Left ventricle myocardium inferior (tissue), 1 donor: ENCODE measurements around the gene ENDOD1. TPM values are rescaled to one million over a fixed set of nuclear protein-coding genes. Genes with fewer than 3 reads are reported as not detected.

ENCODE experiments used
- DNase-seq: peaks from one replicate; pipeline ENCODE4 v3.0.0-alpha.2; 2020
- H3K27ac ChIP-seq: fragments of 200-600 bp; replicated peaks from 2 replicates; pipeline ENCODE4 v1.8.0; 2021
- H3K27me3 ChIP-seq: fragments of 200-600 bp; 2 replicates; pipeline ENCODE4 v1.8.0; 2021; ENCODE audit warnings: low read depth
- H3K36me3 ChIP-seq: fragments of 200-600 bp; 2 replicates; pipeline ENCODE4 v1.8.0; 2021
- H3K4me1 ChIP-seq: fragments of 200-600 bp; 2 replicates; pipeline ENCODE4 v1.8.0; 2021
- H3K4me3 ChIP-seq: fragments of 200-600 bp; 2 replicates; pipeline ENCODE4 v1.8.0; 2021; ENCODE audit warnings: mild to moderate bottlenecking, moderate library complexity
- H3K9me3 ChIP-seq: fragments of 200-600 bp; replicated peaks from 2 replicates; pipeline ENCODE4 v1.8.0; 2021
- CTCF ChIP-seq: fragments of 200-600 bp; IDR thresholded peaks from 2 replicates; pipeline ENCODE4 v1.8.0; 2021; ENCODE audit warnings: antibody characterized with exemption, mild to moderate bottlenecking, borderline replicate concordance
- intact Hi-C: fragments of 100-400 bp; cut with micrococcal nuclease; formaldehyde crosslinking; loops from one replicate; pipeline ENCODE4 v1.11.0; 2022
- total RNA-seq: library from RNA; stranded (reverse); fragmentation: NEBNext Ultra II Directional; extraction: Animal tissue kit (Norgen Biotek cat#: 25700); gene quantifications from one replicate; pipeline ENCODE4 v1.2.1, GENCODE V29; 2021
- donor health status: DM: no; HTN: yes; CAD: no; lungs with severe emphysema.

ENDOD1 gene
- total RNA-seq, 1 donor from 2014 or later, result 11.3 TPM

GRCh38 chr11:95111923-95112540 is 22.4 kb downstream of the ENDOD1 start:
- H3K27ac ChIP-seq, result peak overlapping the region; percentile 33
- peaks cover 5% of the 10 kb centered on the region for H3K9me3 ChIP-seq
- no peak overlapping the region for H3K4me3 ChIP-seq
- peaks cover 6% of the 10 kb centered on the region for H3K36me3 ChIP-seq
- no peaks in the 10 kb centered on the region for H3K27me3 ChIP-seq
- no peak for TF ChIP-seq CTCF
- peaks cover 39% of the 10 kb centered on the region for H3K4me1 ChIP-seq
- no peak for DNase-seq
- intact Hi-C loops, result no loop called here

DNA sequence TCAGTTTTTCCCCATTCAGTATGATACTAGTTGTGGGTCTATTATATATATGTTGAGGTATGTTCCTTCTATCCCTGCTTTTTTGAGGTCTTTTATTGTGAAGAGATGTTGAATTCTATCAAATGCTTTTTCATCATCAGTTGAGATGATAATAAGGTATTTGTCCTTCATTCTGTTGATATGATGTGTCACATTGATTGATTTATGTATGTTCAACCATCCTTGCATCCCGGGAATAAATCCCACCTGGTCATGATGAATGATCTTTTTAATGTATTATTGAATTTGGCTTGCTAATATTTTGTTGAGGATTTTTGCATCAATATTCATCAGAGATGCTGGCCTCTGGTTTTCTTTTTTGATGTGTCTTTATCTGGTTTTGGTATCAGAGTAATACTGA is 26.0 kb downstream of the ENDOD1 start:
- no peak overlapping the region for H3K27ac ChIP-seq
- intact Hi-C loops, result no loop called here

DNA sequence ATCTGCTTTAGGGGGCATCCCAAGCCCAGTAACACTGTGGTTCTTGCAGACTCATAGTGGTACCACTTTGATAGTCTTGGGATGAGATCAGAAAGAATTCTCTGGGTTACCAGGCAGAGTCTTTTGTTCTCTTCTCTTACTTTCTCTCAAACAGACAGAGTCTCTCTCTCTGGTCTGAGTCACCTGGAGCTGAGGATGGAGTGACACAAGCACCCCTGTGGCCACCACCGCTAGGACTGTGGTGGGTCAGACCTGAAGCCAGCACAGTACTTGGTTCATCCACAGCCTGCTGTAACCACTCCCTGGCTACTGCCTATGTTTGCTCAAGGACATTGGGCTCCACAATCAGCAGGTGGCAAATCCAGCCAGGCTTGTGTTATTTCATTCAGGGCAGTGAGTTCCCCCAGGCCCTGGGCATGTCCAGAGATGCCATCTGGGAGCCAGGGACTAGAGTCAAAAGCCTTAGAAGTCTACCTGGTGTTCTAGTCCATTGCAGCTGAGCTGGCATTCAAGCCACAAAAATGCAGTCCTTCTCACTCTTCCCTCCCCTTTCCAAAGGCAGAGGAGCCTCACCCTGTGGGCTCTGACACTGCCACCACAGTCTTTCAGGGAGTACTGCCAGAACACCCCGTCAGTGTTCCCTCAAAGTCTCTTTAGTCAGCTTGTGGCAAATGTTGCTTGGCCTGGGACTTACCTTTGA is 29.9 kb downstream of the ENDOD1 start:
- H3K4me3 ChIP-seq, result no peak overlapping the region
- no peak for TF ChIP-seq CTCF
- intact Hi-C loops, result no loop called here
- H3K4me1 ChIP-seq, result peaks cover 20% of the 10 kb centered on the region
- no peak for DNase-seq
- H3K27me3 ChIP-seq, result no peaks in the 10 kb centered on the region
- no peak overlapping the region for H3K27ac ChIP-seq
- H3K36me3 ChIP-seq, result no peaks in the 10 kb centered on the region
- peaks cover 17% of the 10 kb centered on the region for H3K9me3 ChIP-seq

More for the DNA sequence above, 26.0 kb downstream of the ENDOD1 start:
- no peaks in the 10 kb centered on the region for H3K36me3 ChIP-seq
- no peak overlapping the region for H3K4me3 ChIP-seq
- no peak for DNase-seq
- H3K9me3 ChIP-seq, result peaks cover 19% of the 10 kb centered on the region
- peaks cover 10% of the 10 kb centered on the region for H3K4me1 ChIP-seq
- TF ChIP-seq CTCF, result no peak
- no peaks in the 10 kb centered on the region for H3K27me3 ChIP-seq

- intact Hi-C loops, result no loop called here
- no peak overlapping the region for H3K27ac ChIP-seq
- TF ChIP-seq CTCF, result no peak
- peaks cover 4% of the 10 kb centered on the region for H3K36me3 ChIP-seq
- no peak for DNase-seq
- H3K4me1 ChIP-seq, result peaks cover 20% of the 10 kb centered on the region
- no peak overlapping the region for H3K4me3 ChIP-seq
- peaks cover 14% of the 10 kb centered on the region for H3K9me3 ChIP-seq
- no peaks in the 10 kb centered on the region for H3K27me3 ChIP-seq
Measured at GRCh38 chr11:95121698-95122097, 32.1 kb downstream of the ENDOD1 start.

- no peak overlapping the region for H3K27ac ChIP-seq
- no peak overlapping the region for H3K4me3 ChIP-seq
- peaks cover 20% of the 10 kb centered on the region for H3K4me1 ChIP-seq
- peaks cover 4% of the 10 kb centered on the region for H3K9me3 ChIP-seq
- H3K27me3 ChIP-seq, result no peaks in the 10 kb centered on the region
- intact Hi-C loops, result no loop called here
- no peak for DNase-seq
- TF ChIP-seq CTCF, result no peak
- peaks cover 8% of the 10 kb centered on the region for H3K36me3 ChIP-seq
Measured at GRCh38 chr11:95123556-95123955, 33.9 kb downstream of the ENDOD1 start.
